ENCODE data around the gene KLF3. TPM values are rescaled to one million over a fixed set of nuclear protein-coding genes. Genes with fewer than 3 reads are reported as not detected.

KLF3 gene
- total and polyA plus RNA-seq, 2 of the 8 experiments (the other 6 are each of a cell fraction or from before 2014, with no cell fraction given): 8.0 to 14.9 TPM

- no peak overlapping the region for H4K8ac ChIP-seq (ENCODE audit: extremely low read depth, insufficient read depth, low read length)
- H4K91ac ChIP-seq (replicated peaks; ENCODE audit: insufficient read length, low read length): no peak overlapping the region
- no peak overlapping the region for H2AK5ac ChIP-seq (ENCODE audit: low read depth, low read length)
- no peak overlapping the region for H3K9ac ChIP-seq (replicated peaks in 1 of 4; ENCODE audit: extremely low read depth in 1 of 4, low read depth in 3 of 4, low read length in 3 of 4)
- no peaks in the 10 kb centered on the region for H3K79me1 ChIP-seq (ENCODE audit: low read depth, low read length)
- H2BK20ac ChIP-seq (ENCODE audit: low read length): no peak overlapping the region
- H3K23me2 ChIP-seq (ENCODE audit: low read depth, low read length): no peaks in the 10 kb centered on the region; the same call in 1 of the 2 replicates
- no peak overlapping the region for H2BK12ac ChIP-seq (ENCODE audit: low read depth, low read length)
- peaks cover 0 to 3% of the 10 kb centered on the region in 2 experiments for H4K20me1 ChIP-seq (replicated peaks in 1 of 2; ENCODE audit: control insufficient read depth in 1 of 2, insufficient read depth in 2 of 2, low read length in 2 of 2)
- no peak overlapping the region for H4K5ac ChIP-seq (ENCODE audit: insufficient read length, low read depth, low read length)
- no peak overlapping the region for H3K23ac ChIP-seq (ENCODE audit: insufficient read length)
- no peak for FAIRE-seq
- H2BK120ac ChIP-seq (replicated peaks; ENCODE audit: low read depth, low read length): no peak overlapping the region
- peaks cover 0 to 52% (median 37%) of the 10 kb centered on the region in 4 experiments; a peak in 7 of 8 replicates for H3K36me3 ChIP-seq (ENCODE audit: control insufficient read depth in 2 of 4, insufficient read depth in 4 of 4, low read length in 3 of 4)
- DNase-seq (ENCODE audit: low read depth in 1 of 2, low spot score in 2 of 2): no peak
- 91% methylated on average over 9 of the region's 9 CpGs; no CpG with 5 or more reads in 1 of the 2 experiments for WGBS, 2 experiments (ENCODE audit: extremely low coverage in 1 of 2, insufficient coverage in 1 of 2, insufficient read length in 1 of 2, insufficient replicate concordance in 2 of 2, low coverage in 1 of 2, low lambda C conversion rate in 2 of 2, missing lambda C conversion rate in 1 of 2)
- ChIA-PET POLR2A (ENCODE audit: partially characterized antibody) (interaction anchor here (1.1 kb wide), 1 partner anchor 14 kb away, joined by 3 read pairs; no protein-coding TSS in a partner anchor), CTCF (ENCODE audit: partially characterized antibody) (interaction anchor here (0.8 to 1.3 kb wide), 2 partner anchors 512 to 656 kb away, joined by 4 to 5 read pairs; no protein-coding TSS in a partner anchor)
- H3K4me3 ChIP-seq (ENCODE audit: extremely low read depth in 1 of 4, insufficient read depth in 2 of 4, low read depth in 3 of 4, low read length in 4 of 4): no peak overlapping the region
- no peak overlapping the region for H3K14ac ChIP-seq (ENCODE audit: insufficient read length)
- H3K27me3 ChIP-seq (replicated peaks in 1 of 4; ENCODE audit: control insufficient read depth in 3 of 4, extremely low read depth in 1 of 4, insufficient read depth in 3 of 4, low read length in 3 of 4): no peaks in the 10 kb centered on the region
- no peak overlapping the region for H3K27ac ChIP-seq (ENCODE audit: low read depth, low read length)
- H3K79me2 ChIP-seq (ENCODE audit: control insufficient read depth in 1 of 2, insufficient read depth in 2 of 2, low read length in 2 of 2): peaks cover 0 to 3% of the 10 kb centered on the region in 2 experiments; a peak in 1 of 4 replicates
- H2BK5ac ChIP-seq (ENCODE audit: low read depth, low read length): no peak overlapping the region
- H3K4me1 ChIP-seq (replicated peaks in 1 of 4; ENCODE audit: control insufficient read depth in 3 of 4, insufficient read depth in 4 of 4, low read length in 3 of 4): no peaks in the 10 kb centered on the region
- H2AFZ ChIP-seq (ENCODE audit: low read length): no peak overlapping the region
- no peak overlapping the region for H3K4ac ChIP-seq (replicated peaks; ENCODE audit: insufficient read length, low read depth, low read length)
- no peak overlapping the region for H3K56ac ChIP-seq (replicated peaks; ENCODE audit: insufficient read length, low read depth, low read length)
- no peaks in the 10 kb centered on the region for H3K9me3 ChIP-seq (ENCODE audit: insufficient read depth in 2 of 2, low read depth in 1 of 2, low read length in 1 of 2)
- no peak overlapping the region for H3K18ac ChIP-seq (ENCODE audit: extremely low read depth, low read length)
- no peak overlapping the region for H2BK15ac ChIP-seq (ENCODE audit: low read length)
- H3K4me2 ChIP-seq (ENCODE audit: insufficient read depth in 1 of 2, low read depth in 2 of 2, low read length in 2 of 2): no peak overlapping the region
- TF ChIP-seq MAX (IDR thresholded peaks at IDR 0.05): no peak
- TF ChIP-seq ATF3 (IDR thresholded peaks at IDR 0.05; ENCODE audit: insufficient read depth, low read depth, low read length): no peak
- TF ChIP-seq RBBP5 (IDR thresholded peaks at IDR 0.05; ENCODE audit: borderline replicate concordance, low read depth, low read length): no peak
- TF ChIP-seq E2F6 (IDR thresholded peaks at IDR 0.05): no peak
- TF ChIP-seq SUZ12 (IDR thresholded peaks at IDR 0.05; ENCODE audit: low read length): no peak
- TF ChIP-seq KDM4A (IDR thresholded peaks at IDR 0.05; ENCODE audit: low read depth, low read length, severe bottlenecking): no peak
- TF ChIP-seq NANOG (IDR thresholded peaks at IDR 0.05; ENCODE audit: insufficient read depth, low read depth, low read length, poor library complexity, severe bottlenecking): no peak
- TF ChIP-seq BRCA1 (IDR thresholded peaks at IDR 0.05; ENCODE audit: low read depth, low read length): no peak
- no peak for TF ChIP-seq TBP (IDR thresholded peaks at IDR 0.05; ENCODE audit: low read depth, low read length)
- no peak for TF ChIP-seq RXRA (IDR thresholded peaks at IDR 0.05; ENCODE audit: insufficient read depth, low read depth, low read length)
These were observed 27.4 kb downstream of the KLF3 start for GRCh38 chr4:38691251-38692008.
